COLO668 (cell line): Measurements from ENCODE around the gene RALGAPB.
"Not testable (repeated sequence)": the region's sequence is repeated elsewhere in the genome, so short reads cannot be mapped to it uniquely, and the experiment has no call there.

Experiments
- DNase-seq: peaks from one replicate; lab custom pipeline; 2025; ENCODE audit not compliant: unreplicated experiment; lab: John Stamatoyannopoulos, UW

Gene RALGAPB

GRCh38 chr20:38446441-38447209, 26.0 kb upstream of the RALGAPB start:
- DNase-seq = peak; percentile 97

GRCh38 chr20:38447251-38447661, 25.4 kb upstream of the RALGAPB start:
- DNase-seq = no peak

- DNase-seq = peak; percentile 32
Measured at GRCh38 chr20:38447931-38448675, 24.5 kb upstream of the RALGAPB start.

GRCh38 chr20:38449046-38449445, 23.6 kb upstream of the RALGAPB start:
- no peak for DNase-seq

GRCh38 chr20:38450412-38450975, 22.1 kb upstream of the RALGAPB start:
- no peak for DNase-seq

GRCh38 chr20:38452880-38453624, 19.6 kb upstream of the RALGAPB start:
- no peak for DNase-seq

- DNase-seq = peak; percentile 44
Measured at GRCh38 chr20:38453941-38454340, 18.7 kb upstream of the RALGAPB start.

GRCh38 chr20:38454556-38455473, 17.8 kb upstream of the RALGAPB start:
- no peak for DNase-seq

- no peak for DNase-seq
Measured at GRCh38 chr20:38458314-38458713, 14.3 kb upstream of the RALGAPB start.

GRCh38 chr20:38460040-38460623, 12.5 kb upstream of the RALGAPB start:
- peak; percentile 28 for DNase-seq

GRCh38 chr20:38460631-38461030, 12.0 kb upstream of the RALGAPB start:
- DNase-seq = not testable (repeated sequence)

GRCh38 chr20:38461167-38461566, 11.5 kb upstream of the RALGAPB start:
- DNase-seq = not testable (repeated sequence)

- DNase-seq = not testable (repeated sequence)
Measured at GRCh38 chr20:38461569-38461968, 11.1 kb upstream of the RALGAPB start.

GRCh38 chr20:38466171-38466570, 6.5 kb upstream of the RALGAPB start:
- no peak for DNase-seq

GRCh38 chr20:38466983-38467382, 5.7 kb upstream of the RALGAPB start:
- no peak for DNase-seq

GRCh38 chr20:38471245-38471644, 1.4 kb upstream of the RALGAPB start:
- no peak for DNase-seq

- DNase-seq = no peak
Measured at GRCh38 chr20:38471987-38472512, 593 bp upstream of the RALGAPB start.

GRCh38 chr20:38473367-38473795, 738 bp downstream of the RALGAPB start:
- DNase-seq = no peak

GRCh38 chr20:38477747-38478146, 5.1 kb downstream of the RALGAPB start:
- no peak for DNase-seq

- DNase-seq = no peak
Measured at GRCh38 chr20:38479596-38479995, 7.0 kb downstream of the RALGAPB start.
